ENCODE measurements around the gene RASIP1.

DNA sequence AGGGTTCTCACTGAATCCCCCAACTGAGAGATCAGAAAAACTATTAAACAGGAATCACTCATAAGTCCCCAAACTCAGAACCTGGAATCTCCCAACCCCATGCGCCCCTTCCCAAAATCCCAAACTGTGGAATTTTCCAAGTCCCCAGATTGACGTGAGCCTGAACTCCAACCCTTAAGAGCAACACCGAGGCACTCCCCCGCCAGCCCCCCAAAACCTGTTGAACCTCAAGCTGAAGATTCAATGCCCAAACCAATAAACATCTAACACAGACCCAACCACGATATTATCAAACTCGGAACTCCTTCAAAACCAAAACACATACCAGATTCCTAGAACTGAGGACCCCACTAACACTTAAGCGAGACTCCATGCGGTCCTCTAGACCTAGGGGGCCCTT, 5.7 kb upstream of the RASIP1 start:
- TF ChIP-seq, protein P1, sequence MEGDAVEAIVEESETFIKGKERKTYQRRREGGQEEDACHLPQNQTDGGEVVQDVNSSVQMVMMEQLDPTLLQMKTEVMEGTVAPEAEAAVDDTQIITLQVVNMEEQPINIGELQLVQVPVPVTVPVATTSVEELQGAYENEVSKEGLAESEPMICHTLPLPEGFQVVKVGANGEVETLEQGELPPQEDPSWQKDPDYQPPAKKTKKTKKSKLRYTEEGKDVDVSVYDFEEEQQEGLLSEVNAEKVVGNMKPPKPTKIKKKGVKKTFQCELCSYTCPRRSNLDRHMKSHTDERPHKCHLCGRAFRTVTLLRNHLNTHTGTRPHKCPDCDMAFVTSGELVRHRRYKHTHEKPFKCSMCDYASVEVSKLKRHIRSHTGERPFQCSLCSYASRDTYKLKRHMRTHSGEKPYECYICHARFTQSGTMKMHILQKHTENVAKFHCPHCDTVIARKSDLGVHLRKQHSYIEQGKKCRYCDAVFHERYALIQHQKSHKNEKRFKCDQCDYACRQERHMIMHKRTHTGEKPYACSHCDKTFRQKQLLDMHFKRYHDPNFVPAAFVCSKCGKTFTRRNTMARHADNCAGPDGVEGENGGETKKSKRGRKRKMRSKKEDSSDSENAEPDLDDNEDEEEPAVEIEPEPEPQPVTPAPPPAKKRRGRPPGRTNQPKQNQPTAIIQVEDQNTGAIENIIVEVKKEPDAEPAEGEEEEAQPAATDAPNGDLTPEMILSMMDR (IDR thresholded peaks at IDR 0.05) = no peak
- no peak for TF ChIP-seq ZFX (IDR thresholded peaks at IDR 0.05; ENCODE audit: borderline replicate concordance)

All from 22Rv1 (cell line).